DMS79 treated with DMSO at 0.1 percent for 48 hours (cell line): ENCODE results near the gene OR51D1.

Experiments
- DNase-seq: peaks from one replicate; lab custom pipeline; 2025; lab: John Stamatoyannopoulos, UW

The OR51D1 gene

GRCh38 chr11:4645974-4646373 is 8.7 kb downstream of the OR51D1 start:
- DNase-seq, result no peak

DNA sequence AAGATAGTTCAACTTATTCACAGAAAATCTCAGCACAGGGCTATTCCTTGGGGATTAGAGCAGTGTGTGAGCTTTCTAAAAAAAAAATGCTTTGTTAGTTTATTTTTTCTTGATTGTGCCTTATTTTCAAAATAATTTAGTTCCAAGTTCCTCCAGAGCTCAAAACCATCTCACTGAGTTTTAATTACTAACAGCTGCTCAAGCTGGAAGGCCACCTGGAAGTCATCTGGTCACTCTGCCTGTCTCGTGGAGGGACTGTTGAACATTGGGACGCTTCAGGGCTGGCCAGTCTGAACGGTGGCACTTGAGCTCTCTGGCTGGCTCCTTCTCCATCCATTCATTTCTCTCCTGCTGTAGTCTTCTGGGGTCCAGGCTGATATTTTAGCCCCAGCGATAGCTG is 10.5 kb downstream of the OR51D1 start:
- DNase-seq, result no peak

GRCh38 chr11:4654635-4655369 is 17.5 kb downstream of the OR51D1 start:
- no peak for DNase-seq

DNA sequence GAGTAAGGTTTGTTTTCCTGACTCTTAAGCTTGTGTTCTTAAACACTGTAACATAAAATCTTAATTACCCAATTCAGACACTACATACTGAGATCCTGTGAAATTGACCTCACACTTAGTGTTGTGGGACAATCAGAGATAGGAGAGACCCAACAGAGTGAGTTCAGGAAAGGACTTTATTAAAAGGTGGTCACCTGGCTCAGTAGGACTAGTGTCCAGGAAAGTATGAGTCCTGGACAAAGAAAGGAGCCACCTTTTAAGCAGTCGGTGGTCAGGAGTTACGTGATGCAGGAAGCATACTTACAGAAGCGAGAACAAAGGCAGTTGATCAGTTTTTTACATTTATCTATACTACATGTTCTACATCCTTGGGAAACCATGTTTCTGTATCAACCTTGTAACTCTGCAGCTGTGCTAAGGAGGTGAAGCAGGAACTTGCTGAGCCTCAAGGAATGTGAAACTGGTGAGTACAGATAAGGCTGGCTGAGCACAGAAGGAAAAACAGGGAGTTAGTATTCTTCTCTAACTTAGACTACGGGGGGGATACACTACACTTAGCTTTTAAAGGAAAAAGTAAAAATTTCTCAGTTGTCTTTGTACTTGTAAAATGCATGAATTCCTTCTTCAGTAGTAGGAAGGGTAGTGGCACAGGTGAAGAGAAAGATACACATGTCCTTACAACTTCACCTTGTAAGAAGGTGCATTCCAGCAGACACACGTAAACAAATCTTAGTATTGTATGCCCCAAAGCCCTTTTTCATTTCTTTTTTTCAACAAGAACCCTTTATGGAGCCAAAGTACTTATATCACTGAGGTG is 21.6 kb downstream of the OR51D1 start:
- no peak for DNase-seq

DNA sequence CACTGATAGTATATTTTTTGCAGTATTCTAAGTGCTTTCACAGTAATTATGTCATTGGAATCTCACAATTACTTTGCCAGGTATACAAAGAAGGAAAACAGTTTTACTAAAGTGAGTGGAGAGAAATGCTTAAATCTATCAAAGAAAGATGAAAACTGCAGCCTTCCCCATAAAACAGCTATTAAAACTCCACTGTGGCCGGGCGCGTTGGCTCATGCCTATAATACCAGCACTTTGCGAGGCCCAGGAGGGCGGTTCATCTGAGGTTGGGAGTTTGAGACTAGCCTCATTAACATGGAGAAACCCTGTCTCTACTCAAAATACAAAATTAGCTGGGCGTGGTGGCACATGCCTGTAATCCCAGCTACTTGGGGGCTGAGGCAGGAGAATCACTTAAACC is 25.6 kb downstream of the OR51D1 start:
- DNase-seq, result no peak

GRCh38 chr11:4664183-4664582 is 26.9 kb downstream of the OR51D1 start:
- no peak for DNase-seq

- DNase-seq, result no peak
Observed at GRCh38 chr11:4664786-4665185, 27.5 kb downstream of the OR51D1 start.

DNA sequence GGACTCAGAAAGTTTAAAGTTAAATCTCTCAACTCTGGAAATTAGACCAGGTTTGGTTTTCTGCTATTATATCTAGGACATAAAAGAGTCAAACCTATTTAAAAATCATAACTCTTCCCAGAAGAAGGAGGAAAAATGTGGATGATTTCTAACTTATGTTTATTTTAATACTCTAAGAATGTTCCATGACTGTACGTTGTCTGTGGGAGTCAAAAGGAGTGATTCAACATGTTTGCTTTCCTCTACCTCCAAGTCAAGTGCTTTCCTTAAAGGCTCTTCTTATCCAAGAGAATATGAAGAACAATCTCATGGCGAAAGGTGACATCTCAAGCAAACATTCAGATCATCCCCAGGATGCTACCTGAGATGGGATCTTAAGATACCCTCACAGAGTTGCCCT is 28.1 kb downstream of the OR51D1 start:
- DNase-seq, result no peak

DNA sequence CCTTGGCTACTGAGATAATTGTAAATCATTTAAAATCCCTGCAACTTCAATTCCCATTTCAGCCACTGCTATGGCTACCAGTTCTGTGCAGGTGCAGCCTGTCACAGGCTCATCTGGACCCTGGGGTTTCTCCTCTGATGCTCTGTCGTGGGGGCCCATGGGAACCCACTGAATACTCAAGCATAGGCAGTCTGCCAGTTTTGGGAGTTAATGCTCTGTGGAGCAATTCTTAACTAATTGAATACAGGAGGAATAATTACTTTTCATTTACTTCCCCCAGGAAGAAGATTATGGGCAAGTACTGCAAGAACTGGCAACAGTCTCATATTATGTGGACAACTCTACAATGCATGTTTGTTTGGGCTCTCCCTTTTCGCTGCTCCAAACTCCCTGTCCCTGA is 34.5 kb downstream of the OR51D1 start:
- peak; percentile 95 for DNase-seq

DNA sequence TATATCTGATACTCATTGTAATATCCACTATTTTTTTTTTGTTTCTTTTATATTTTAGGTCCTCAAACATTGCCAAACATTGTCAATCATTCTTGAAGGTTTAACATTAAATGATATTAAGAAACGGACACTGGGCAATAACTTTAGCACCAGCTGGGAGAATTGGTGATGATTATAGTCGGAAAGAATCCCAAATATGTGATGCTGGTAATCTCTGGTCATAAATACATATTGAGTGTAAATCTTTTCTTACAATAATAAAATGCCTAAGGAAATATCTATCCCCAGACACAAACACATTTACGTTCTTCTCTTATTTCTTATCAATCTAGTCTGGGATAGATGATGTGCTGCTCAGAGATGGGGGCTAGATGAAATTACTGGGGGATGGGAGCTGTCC is 35.2 kb downstream of the OR51D1 start:
- DNase-seq, result no peak

- DNase-seq, result no peak
Observed at GRCh38 chr11:4673781-4674180, 36.5 kb downstream of the OR51D1 start.

DNA sequence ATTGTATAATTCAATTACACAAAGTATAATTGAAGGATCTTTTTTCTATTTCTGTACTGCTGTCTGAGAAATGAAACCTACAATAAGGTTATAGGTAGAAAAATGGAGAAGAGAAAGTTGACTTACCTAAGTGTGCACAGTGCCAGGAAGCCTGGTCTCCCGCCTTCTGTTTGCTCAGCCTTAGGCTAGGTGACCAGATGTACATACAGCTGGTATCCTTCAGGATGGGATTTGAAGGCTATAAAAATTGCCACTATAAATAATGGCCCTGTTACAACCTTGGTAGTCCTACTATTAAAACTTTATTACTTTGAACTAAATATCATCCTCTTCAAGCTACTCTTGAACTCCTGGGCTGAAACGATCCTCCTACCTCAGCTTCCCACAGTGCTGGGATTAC is 40.7 kb downstream of the OR51D1 start:
- peak; percentile 69 for DNase-seq

GRCh38 chr11:4680341-4680740 is 43.1 kb downstream of the OR51D1 start:
- DNase-seq, result peak; percentile 58

DNA sequence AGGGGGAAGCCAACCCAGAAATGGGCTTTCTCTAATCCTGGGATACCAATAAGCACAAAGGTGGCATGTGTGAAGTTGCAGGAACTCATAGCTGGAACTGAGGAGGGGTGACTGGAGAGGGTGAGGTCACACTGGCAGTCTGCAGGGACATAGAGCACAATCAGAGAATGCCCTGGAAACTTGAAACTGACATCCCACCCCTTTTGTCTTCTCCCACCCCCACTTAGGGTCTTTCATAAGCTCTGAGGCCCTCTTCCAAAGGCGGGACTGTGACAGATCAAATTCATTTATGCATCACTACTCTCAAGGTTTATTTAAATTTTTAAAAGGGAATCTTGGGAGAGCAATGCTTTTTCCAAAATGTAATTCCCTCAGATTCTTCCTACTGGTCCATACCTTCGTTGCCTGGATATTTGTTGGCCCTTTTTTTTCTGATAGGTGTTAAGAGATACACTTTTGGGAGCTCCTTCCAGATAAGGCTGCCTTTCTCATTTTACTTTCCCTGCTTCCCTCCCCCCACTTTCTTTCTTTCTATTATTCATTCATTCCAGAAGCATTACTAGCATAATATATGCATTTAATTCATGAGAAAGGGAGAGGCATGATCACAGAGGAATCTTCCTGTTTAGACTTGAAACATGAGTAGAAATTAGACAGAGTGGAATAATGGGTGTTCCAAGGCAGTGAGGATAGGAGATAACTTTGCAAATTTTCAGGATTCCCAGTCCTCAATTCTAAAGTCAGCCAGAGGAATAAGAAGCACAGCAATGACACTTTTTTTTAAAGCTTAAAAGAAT is 45.5 kb downstream of the OR51D1 start:
- DNase-seq, result no peak

- DNase-seq, result no peak
Observed at GRCh38 chr11:4684631-4685285, 47.5 kb downstream of the OR51D1 start.
